Karpas-422 (cell line): ENCODE data around the gene CDH24. TPM values are rescaled to one million over a fixed set of nuclear protein-coding genes. Genes with fewer than 3 reads are reported as not detected.

Source experiments
- DNase-seq: peaks from one replicate; pipeline ENCODE4 v3.0.0-alpha.2; 2015
- H2AFZ ChIP-seq: fragments of 200-600 bp; sonication (generic); 2 replicates; pipeline ENCODE4 v1.6.1; 2014; ENCODE audit warnings: antibody characterized with exemption, low read length, mixed read lengths
- H3K27ac ChIP-seq: fragments of 200-600 bp; sonication (generic); 2 replicates; pipeline ENCODE4 v1.5.1; 2014; ENCODE audit warnings: mild to moderate bottlenecking, low read length, moderate library complexity
- H3K27me3 ChIP-seq: fragments of 200-600 bp; sonication (generic); 2 replicates; pipeline ENCODE4 v1.6.1; 2014; ENCODE audit warnings: low read length, mixed read lengths
- H3K36me3 ChIP-seq: fragments of 200-600 bp; sonication (generic); 2 replicates; pipeline ENCODE4 v1.6.1; 2014; ENCODE audit warnings: low read length, mixed read lengths; ENCODE audit not compliant: insufficient read depth
- H3K4me1 ChIP-seq: fragments of 200-600 bp; sonication (generic); 2 replicates; pipeline ENCODE4 v1.6.1; 2014; ENCODE audit warnings: mild to moderate bottlenecking, low read length, mixed read lengths
- H3K4me2 ChIP-seq: fragments of 200-600 bp; sonication (generic); 2 replicates; pipeline ENCODE4 v1.6.1; 2014; ENCODE audit warnings: low read length, low read depth, mild to moderate bottlenecking; ENCODE audit not compliant: poor library complexity, severe bottlenecking
- H3K4me3 ChIP-seq: fragments of 200-600 bp; sonication (generic); 2 replicates; pipeline ENCODE4 v1.5.1; 2014; ENCODE audit warnings: mild to moderate bottlenecking, antibody characterized with exemption, low read length, mixed read lengths
- H3K79me2 ChIP-seq: fragments of 200-600 bp; sonication (generic); 2 replicates; pipeline ENCODE4 v1.6.1; 2014; ENCODE audit warnings: mild to moderate bottlenecking, low read length, mixed read lengths
- H3K9ac ChIP-seq: fragments of 200-600 bp; sonication (generic); 2 replicates; pipeline ENCODE4 v1.6.0; 2014; ENCODE audit warnings: low read length
- H3K9me2 ChIP-seq: fragments of 200-600 bp; sonication (generic), shearing (Covaris generic); replicated peaks from 2 replicates; pipeline ENCODE4 v1.6.0; 2014; ENCODE audit warnings: mild to moderate bottlenecking, low read length, moderate library complexity; ENCODE audit not compliant: insufficient read depth
- H3K9me3 ChIP-seq: fragments of 300-700, 200-600 bp; sonication (generic); 2 replicates; pipeline ENCODE4 v1.6.1; 2014; ENCODE audit warnings: low read length, mixed read lengths
- H4K20me1 ChIP-seq: fragments of 200-600 bp; sonication (generic); 2 replicates; pipeline ENCODE4 v1.6.1; 2014; ENCODE audit warnings: mild to moderate bottlenecking, antibody characterized with exemption, low read length, low read depth; ENCODE audit not compliant: insufficient read depth
- total RNA-seq: library from RNA; depleted of rRNA; stranded (reverse); fragments of >200 nt; shearing (Covaris generic); gene quantifications from 2 replicates; pipeline ENCODE4 v1.2.3, GENCODE V29; 2014; ENCODE audit warnings: low replicate concordance

Gene CDH24
- total RNA-seq, 1 experiment from 2014 or later = 0.34 TPM

DNA sequence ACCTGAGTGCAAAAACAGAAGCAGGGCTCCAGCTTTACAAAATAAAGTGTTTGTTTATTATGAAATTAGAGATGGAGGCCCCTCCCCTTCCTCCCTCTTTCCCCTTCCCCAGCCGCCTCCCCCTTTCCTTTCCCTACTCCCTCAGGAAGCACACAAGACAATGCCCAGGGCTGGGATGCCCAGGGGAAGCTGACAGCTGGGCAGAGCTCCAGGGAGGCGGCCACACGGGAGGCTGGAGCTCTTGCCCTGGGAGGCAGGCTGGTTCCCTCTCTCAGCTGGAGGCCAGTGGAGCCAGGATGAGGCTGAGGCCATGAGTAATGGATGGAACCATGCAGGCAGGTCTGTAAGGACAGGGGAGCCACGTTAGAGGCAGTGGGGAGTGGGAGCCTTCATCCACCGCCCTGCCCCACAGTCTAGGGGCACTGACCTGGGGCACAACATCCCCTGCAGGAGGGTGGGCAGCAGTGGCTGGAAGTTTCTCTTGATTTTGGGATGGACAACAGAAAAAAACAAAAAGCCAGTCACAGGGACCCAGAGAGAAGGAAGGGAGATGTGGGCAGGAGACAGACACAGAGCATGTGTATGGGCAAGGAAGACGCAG is 10.2 kb downstream of the CDH24 start:
- Histone ChIP-seq H3K4me1 (no peaks in the 10 kb centered on the region), H3K9ac (no peak overlapping the region), H4K20me1 (no peaks in the 10 kb centered on the region), H3K27ac (no peak overlapping the region), H3K27me3 (no peaks in the 10 kb centered on the region), H3K36me3 (no peaks in the 10 kb centered on the region), H3K9me3 (no peaks in the 10 kb centered on the region), H3K4me2 (no peak overlapping the region), H2AFZ (no peak overlapping the region), H3K9me2 (no peaks in the 10 kb centered on the region), H3K4me3 (no peak overlapping the region), H3K79me2 (no peaks in the 10 kb centered on the region)
- DNase-seq = no peak

DNA sequence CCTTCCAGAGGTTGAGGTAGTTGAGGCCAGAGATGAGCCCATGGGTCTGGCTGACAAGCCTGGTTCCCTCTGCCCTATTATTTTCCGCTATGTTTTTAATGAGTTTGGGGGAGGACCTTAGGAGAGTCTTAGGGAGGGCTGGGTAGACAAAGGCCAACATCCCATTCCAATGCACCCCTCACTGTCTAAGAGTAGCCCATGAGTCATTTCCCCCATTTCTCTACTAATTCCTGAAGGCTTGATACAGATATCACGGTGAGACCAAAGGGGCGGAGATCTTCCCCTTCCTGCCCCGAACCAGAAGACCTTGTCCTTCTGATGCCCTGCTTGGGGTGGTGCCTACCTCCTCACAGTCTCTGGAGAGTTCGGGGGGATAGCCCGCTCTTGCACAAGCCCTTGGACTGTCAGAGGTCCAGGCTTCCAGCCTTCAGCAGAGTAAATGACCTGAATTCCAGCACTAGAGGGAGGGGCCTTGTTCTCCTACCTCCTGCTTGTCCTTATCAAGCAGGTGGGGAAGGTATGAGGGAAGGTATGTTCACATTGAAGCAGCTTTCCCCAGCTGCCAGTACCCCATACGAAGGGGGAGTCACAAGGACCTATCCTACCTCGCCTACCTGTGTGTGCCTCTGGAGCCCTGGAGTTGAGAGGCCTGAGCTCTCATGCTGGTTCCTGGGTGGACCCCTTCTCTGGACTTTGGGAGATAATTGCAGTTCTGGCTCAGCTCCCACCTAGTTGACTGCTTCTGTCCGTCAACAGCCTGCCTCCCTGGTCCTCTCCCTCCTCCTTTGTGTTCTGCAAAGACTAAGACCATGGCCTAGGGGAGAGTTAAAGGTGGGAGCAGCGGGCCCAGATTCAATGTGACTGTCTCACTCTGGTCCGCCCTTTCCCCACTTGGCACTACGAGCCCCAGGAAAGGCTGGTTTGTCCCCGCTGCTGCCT is 11.6 kb downstream of the CDH24 start:
- no peak overlapping the region for H3K27ac ChIP-seq
- H3K9me2 ChIP-seq = no peaks in the 10 kb centered on the region
- H4K20me1 ChIP-seq = no peaks in the 10 kb centered on the region
- no peaks in the 10 kb centered on the region for H3K36me3 ChIP-seq
- no peak overlapping the region for H2AFZ ChIP-seq
- H3K4me1 ChIP-seq = no peaks in the 10 kb centered on the region
- no peaks in the 10 kb centered on the region for H3K27me3 ChIP-seq
- H3K9ac ChIP-seq = no peak overlapping the region
- H3K4me3 ChIP-seq = no peak overlapping the region
- H3K79me2 ChIP-seq = no peaks in the 10 kb centered on the region
- no peaks in the 10 kb centered on the region for H3K9me3 ChIP-seq
- H3K4me2 ChIP-seq = no peak overlapping the region
- DNase-seq = no peak

DNA sequence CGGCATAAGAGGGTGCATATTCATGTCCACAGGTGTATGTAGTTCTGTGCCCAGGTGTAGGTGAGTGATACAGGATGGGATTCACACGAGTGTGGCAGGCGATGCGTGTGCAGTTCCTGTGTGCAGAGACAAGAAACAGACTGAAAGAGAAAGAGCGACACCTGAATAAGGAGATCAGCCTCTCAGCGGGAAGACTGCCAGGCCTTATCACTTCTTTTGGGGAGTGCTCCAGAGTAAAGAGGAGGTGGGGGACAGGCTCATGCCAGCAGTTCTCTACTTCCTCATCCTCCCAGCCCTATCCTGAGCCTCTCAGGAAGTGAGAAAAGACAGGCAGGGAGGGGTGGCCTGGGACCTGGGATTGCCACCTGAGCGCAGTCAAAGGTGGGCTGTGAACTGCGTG is 12.5 kb downstream of the CDH24 start:
- Histone ChIP-seq H2AFZ (no peak overlapping the region), H4K20me1 (no peaks in the 10 kb centered on the region), H3K9me3 (no peaks in the 10 kb centered on the region), H3K36me3 (no peaks in the 10 kb centered on the region), H3K4me1 (no peaks in the 10 kb centered on the region), H3K79me2 (no peaks in the 10 kb centered on the region), H3K9me2 (no peaks in the 10 kb centered on the region), H3K4me2 (no peak overlapping the region), H3K27me3 (no peaks in the 10 kb centered on the region), H3K9ac (no peak overlapping the region), H3K27ac (no peak overlapping the region), H3K4me3 (no peak overlapping the region)
- DNase-seq = no peak

DNA sequence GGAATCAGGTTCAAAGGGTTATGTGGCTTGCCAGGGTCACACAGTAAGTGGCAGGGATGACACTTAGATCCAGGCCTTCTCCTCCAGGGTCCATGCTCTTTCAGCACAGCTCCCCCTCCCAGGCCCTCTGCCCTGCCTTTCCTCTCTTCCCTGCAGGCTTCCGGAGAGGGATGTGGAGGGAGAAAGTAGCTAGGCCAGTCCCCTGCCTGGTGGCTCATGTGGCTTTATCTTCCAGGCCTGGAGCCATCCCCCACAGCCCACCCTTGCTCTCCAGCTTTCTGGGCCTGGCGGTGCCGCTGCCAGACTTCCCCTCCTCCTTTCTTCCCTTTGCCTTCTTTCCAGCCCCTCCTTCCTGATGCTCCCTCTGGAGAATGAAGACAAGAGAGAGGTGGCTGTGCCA is 13.6 kb downstream of the CDH24 start:
- Histone ChIP-seq H3K36me3 (no peaks in the 10 kb centered on the region), H3K4me1 (no peaks in the 10 kb centered on the region), H3K4me3 (no peak overlapping the region), H3K4me2 (no peak overlapping the region), H2AFZ (no peak overlapping the region), H3K27me3 (no peaks in the 10 kb centered on the region), H4K20me1 (no peaks in the 10 kb centered on the region), H3K9ac (no peak overlapping the region), H3K79me2 (no peaks in the 10 kb centered on the region), H3K9me3 (no peaks in the 10 kb centered on the region), H3K27ac (no peak overlapping the region), H3K9me2 (no peaks in the 10 kb centered on the region)
- no peak for DNase-seq

DNA sequence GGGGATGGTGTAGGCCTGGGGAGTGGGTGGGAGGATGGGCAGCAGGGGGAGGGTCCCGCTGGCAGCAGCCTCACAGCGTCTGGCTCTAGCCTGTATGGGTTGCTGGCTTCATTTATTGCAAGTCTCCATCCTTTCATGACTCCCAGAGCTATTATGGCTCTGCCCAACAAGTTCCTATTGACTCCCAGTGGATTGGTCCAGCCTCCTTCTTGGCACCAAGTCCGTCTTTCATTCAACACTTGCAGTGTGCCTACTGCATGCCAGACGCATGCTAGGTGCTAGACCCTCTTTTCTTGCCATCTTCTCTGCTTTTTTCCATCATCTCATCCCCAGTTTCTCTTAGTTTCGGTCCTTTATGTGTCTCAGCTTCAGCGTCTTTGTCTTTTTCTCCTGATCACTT is 14.2 kb downstream of the CDH24 start:
- no peaks in the 10 kb centered on the region for H3K79me2 ChIP-seq
- no peaks in the 10 kb centered on the region for H3K4me1 ChIP-seq
- no peaks in the 10 kb centered on the region for H3K9me2 ChIP-seq
- H3K36me3 ChIP-seq = no peaks in the 10 kb centered on the region
- no peak overlapping the region for H3K4me3 ChIP-seq
- H3K27ac ChIP-seq = no peak overlapping the region
- no peaks in the 10 kb centered on the region for H3K9me3 ChIP-seq
- H4K20me1 ChIP-seq = no peaks in the 10 kb centered on the region
- no peak overlapping the region for H2AFZ ChIP-seq
- H3K9ac ChIP-seq = no peak overlapping the region
- DNase-seq = no peak
- no peak overlapping the region for H3K4me2 ChIP-seq
- no peaks in the 10 kb centered on the region for H3K27me3 ChIP-seq

DNA sequence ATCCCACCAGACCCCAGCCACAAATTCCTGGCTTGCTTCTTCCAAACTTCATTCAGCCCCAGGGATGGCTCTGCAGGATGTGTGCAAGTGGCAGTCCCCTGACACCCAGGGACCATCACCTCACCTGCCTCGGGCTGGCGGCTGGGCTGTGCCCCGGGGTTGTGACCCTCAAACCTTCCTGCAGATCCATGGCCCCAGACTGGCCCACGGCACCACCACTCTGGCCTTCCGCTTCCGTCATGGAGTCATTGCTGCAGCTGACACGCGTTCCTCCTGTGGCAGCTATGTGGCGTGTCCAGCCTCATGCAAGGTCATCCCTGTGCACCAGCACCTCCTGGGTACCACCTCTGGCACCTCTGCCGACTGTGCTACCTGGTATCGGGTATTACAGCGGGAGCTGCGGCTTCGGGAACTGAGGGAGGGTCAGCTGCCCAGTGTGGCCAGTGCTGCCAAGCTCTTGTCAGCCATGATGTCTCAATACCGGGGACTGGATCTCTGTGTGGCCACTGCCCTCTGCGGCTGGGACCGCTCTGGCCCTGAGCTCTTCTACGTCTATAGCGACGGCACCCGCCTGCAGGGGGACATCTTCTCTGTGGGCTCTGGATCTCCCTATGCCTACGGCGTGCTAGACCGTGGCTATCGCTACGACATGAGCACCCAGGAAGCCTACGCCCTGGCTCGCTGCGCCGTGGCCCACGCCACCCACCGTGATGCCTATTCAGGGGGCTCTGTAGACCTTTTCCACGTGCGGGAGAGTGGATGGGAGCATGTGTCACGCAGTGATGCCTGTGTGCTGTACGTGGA is 15.0 kb downstream of the CDH24 start, which contains the start of gene PSMB11:
TSS of gene PSMB11 (plus strand) at position 51 of the 804 bp plus-strand sequence. CDS start at position 65, 14 bp downstream.
- Histone ChIP-seq H3K27ac (no peak within 1 kb of the TSS), H2AFZ (no peak within 1 kb of the TSS), H3K4me1 (no peaks in the 10 kb centered on the region), H3K4me2 (no peak within 1 kb of the TSS), H3K9ac (no peak within 1 kb of the TSS), H3K9me2 (no peaks in the 10 kb centered on the region), H3K36me3 (no peaks in the 10 kb centered on the region), H3K27me3 (no peaks in the 10 kb centered on the region), H4K20me1 (no peaks in the 10 kb centered on the region), H3K9me3 (no peaks in the 10 kb centered on the region), H3K4me3 (no peak within 1 kb of the TSS), H3K79me2 (no peaks in the 10 kb centered on the region)
- DNase-seq = no peak

DNA sequence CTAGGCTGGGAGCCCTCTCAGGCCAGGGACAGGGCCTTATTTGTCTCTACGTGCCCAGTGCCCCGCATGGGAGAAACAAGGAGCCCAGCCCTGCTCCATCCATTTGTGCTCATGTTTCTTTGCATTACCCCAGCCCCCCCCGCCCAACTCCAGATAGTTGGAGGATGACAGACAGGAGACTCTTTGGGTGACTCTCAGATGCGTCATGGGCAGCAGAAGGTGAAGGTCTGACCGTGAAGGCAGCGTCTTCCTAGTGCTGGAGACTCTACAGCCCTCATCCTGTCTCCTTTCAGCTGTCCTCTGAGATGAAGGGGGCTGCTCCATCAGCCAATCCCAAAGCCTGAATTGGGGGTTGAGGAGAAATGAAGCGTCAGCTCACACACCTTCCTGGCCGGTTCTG is 15.6 kb downstream of the CDH24 start:
- Histone ChIP-seq H3K9ac (no peak overlapping the region), H2AFZ (no peak overlapping the region), H4K20me1 (no peaks in the 10 kb centered on the region), H3K9me2 (no peaks in the 10 kb centered on the region), H3K27ac (no peak overlapping the region), H3K4me1 (no peaks in the 10 kb centered on the region), H3K36me3 (no peaks in the 10 kb centered on the region), H3K79me2 (no peaks in the 10 kb centered on the region), H3K9me3 (no peaks in the 10 kb centered on the region), H3K4me2 (no peak overlapping the region), H3K27me3 (no peaks in the 10 kb centered on the region), H3K4me3 (no peak overlapping the region)
- DNase-seq = no peak

DNA sequence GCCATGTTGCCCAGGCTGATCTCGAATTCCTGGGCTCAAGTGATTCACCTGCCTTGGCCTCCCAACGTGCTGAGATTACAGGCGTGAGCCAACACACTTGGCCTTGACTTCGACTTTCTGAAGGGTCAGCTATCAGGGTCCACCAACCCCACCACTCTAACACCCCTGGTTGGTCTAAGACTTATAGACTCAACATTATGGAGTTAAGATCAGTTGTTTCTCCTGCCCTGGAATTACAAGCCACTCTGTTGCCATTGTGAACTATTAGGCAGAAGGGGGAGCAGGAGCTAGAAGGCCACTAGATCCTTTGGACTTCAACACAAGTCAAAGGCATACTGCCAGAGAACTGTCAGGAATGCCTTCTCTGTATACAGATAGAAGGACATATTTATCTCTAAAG is 17.2 kb downstream of the CDH24 start:
- Histone ChIP-seq H4K20me1 (no peaks in the 10 kb centered on the region), H3K9me3 (no peaks in the 10 kb centered on the region), H3K79me2 (no peaks in the 10 kb centered on the region), H3K9me2 (no peaks in the 10 kb centered on the region), H3K9ac (no peak overlapping the region), H3K36me3 (no peaks in the 10 kb centered on the region), H3K4me1 (peaks cover 6% of the 10 kb centered on the region), H3K4me2 (no peak overlapping the region), H3K27ac (no peak overlapping the region), H3K4me3 (no peak overlapping the region), H3K27me3 (no peaks in the 10 kb centered on the region), H2AFZ (no peak overlapping the region)
- no peak for DNase-seq
